Type B pancreatic cell (in vitro differentiated cells): Measurements from ENCODE around the gene KRTAP4-3. TPM values are rescaled to one million over a fixed set of nuclear protein-coding genes. Genes with fewer than 3 reads are reported as not detected.
"Not testable (repeated sequence)": the region's sequence is repeated elsewhere in the genome, so short reads cannot be mapped to it uniquely, and the experiment has no call there.

Source experiments
- DNase-seq: peaks from one replicate; pipeline ENCODE4 v3.0.0; 2021; ENCODE audit warnings: mixed read lengths; ENCODE audit not compliant: unreplicated experiment; ENCODE audit errors: extremely low spot score
- H3K27ac Mint-ChIP-seq: 2 replicates; pipeline ENCODE4 v1.8.0; 2021; ENCODE audit warnings: mild to moderate bottlenecking, mixed read lengths
- H3K27me3 Mint-ChIP-seq: 2 replicates; pipeline ENCODE4 v1.8.0; 2021; ENCODE audit warnings: mixed read lengths
- H3K36me3 Mint-ChIP-seq: 2 replicates; pipeline ENCODE4 v1.8.0; 2021; ENCODE audit warnings: mixed read lengths
- H3K4me1 Mint-ChIP-seq: one replicate; pipeline ENCODE4 v1.8.0; 2021; ENCODE audit warnings: mixed read lengths; ENCODE audit not compliant: unreplicated experiment
- H3K4me3 Mint-ChIP-seq: 2 replicates; pipeline ENCODE4 v1.8.0; 2021; ENCODE audit warnings: mild to moderate bottlenecking, mixed read lengths
- H3K9me3 Mint-ChIP-seq: 2 replicates; pipeline ENCODE4 v1.8.0; 2021; ENCODE audit warnings: mixed read lengths
- CTCF ChIP-seq: fragments of 200-600 bp; sonication (generic); conservative IDR thresholded peaks from 2 replicates; pipeline ENCODE4 v1.5.0; 2021; ENCODE audit warnings: antibody characterized with exemption, mild to moderate bottlenecking
- total RNA-seq: library from RNA; stranded (reverse); gene quantifications from 2 replicates; pipeline ENCODE4 v1.2.1, GENCODE V29; 2021; ENCODE audit warnings: low replicate concordance

The KRTAP4-3 gene
- total RNA-seq, 1 donor from 2014 or later = not detected

- H3K9me3 Mint-ChIP-seq = no peaks in the 10 kb centered on the region
- H3K4me3 Mint-ChIP-seq = no peak overlapping the region
- H3K4me1 Mint-ChIP-seq = no peaks in the 10 kb centered on the region
- no peak overlapping the region for H3K27ac Mint-ChIP-seq
- H3K36me3 Mint-ChIP-seq = no peaks in the 10 kb centered on the region
- peaks cover 4% of the 10 kb centered on the region for H3K27me3 Mint-ChIP-seq
- TF ChIP-seq CTCF = no peak
- no peak for DNase-seq
These were observed 18.0 kb downstream of the KRTAP4-3 start for GRCh38 chr17:41150026-41150425.

GRCh38 chr17:41149652-41149985 is 18.4 kb downstream of the KRTAP4-3 start, which contains the start of gene KRTAP4-5:
KRTAP4-5 (minus strand) TSS chr17:41149825; CDS start chr17:41149767, 58 bp downstream.
- no peak for DNase-seq
- Mint-ChIP-seq H3K9me3 (no peaks in the 10 kb centered on the region), H3K4me3 (no peak within 1 kb of the TSS)

GRCh38 chr17:41148971-41149651 is 18.9 kb downstream of the KRTAP4-3 start:
- not testable (repeated sequence) for H3K9me3 Mint-ChIP-seq, DNase-seq, H3K4me1 Mint-ChIP-seq, H3K36me3 Mint-ChIP-seq, H3K27me3 Mint-ChIP-seq, H3K4me3 Mint-ChIP-seq, H3K27ac Mint-ChIP-seq

More at GRCh38 chr17:41149652-41149985, 18.4 kb downstream of the KRTAP4-3 start, which contains the start of gene KRTAP4-5:
- Mint-ChIP-seq H3K27me3 (peaks cover 4% of the 10 kb centered on the region), H3K4me1 (no peaks in the 10 kb centered on the region), H3K36me3 (no peaks in the 10 kb centered on the region), H3K27ac (no peak within 1 kb of the TSS)
- TF ChIP-seq CTCF = no peak

GRCh38 chr17:41147531-41148204 is 20.4 kb downstream of the KRTAP4-3 start:
- H3K36me3 Mint-ChIP-seq = peaks cover 3% of the 10 kb centered on the region

GRCh38 chr17:41145261-41145660 is 22.8 kb downstream of the KRTAP4-3 start:
- no peak for DNase-seq
- Mint-ChIP-seq H3K4me3 (no peak overlapping the region), H3K36me3 (peaks cover 8% of the 10 kb centered on the region), H3K27me3 (peaks cover 4% of the 10 kb centered on the region), H3K9me3 (peaks cover 22% of the 10 kb centered on the region), H3K27ac (no peak overlapping the region), H3K4me1 (no peaks in the 10 kb centered on the region)
- no peak for TF ChIP-seq CTCF

More at GRCh38 chr17:41147531-41148204, 20.4 kb downstream of the KRTAP4-3 start:
- no peak for TF ChIP-seq CTCF
- Mint-ChIP-seq H3K4me3 (no peak overlapping the region), H3K27ac (no peak overlapping the region), H3K4me1 (no peaks in the 10 kb centered on the region), H3K9me3 (peaks cover 9% of the 10 kb centered on the region), H3K27me3 (peaks cover 4% of the 10 kb centered on the region)
- no peak for DNase-seq

GRCh38 chr17:41144846-41145245 is 23.2 kb downstream of the KRTAP4-3 start:
- TF ChIP-seq CTCF = no peak
- H3K27ac Mint-ChIP-seq = no peak overlapping the region
- peaks cover 22% of the 10 kb centered on the region for H3K9me3 Mint-ChIP-seq
- peaks cover 8% of the 10 kb centered on the region for H3K36me3 Mint-ChIP-seq
- peaks cover 4% of the 10 kb centered on the region for H3K27me3 Mint-ChIP-seq
- H3K4me3 Mint-ChIP-seq = no peak overlapping the region
- DNase-seq = no peak
- no peaks in the 10 kb centered on the region for H3K4me1 Mint-ChIP-seq
